GM23338 (cell line): ENCODE results near the gene NCDN. TPM values are rescaled to one million over a fixed set of nuclear protein-coding genes. Genes with fewer than 3 reads are reported as not detected.

Source experiments
- ATAC-seq: fragments of 200-7000 bp; cut with Tn5 transposase; 3 replicates; pipeline ENCODE4 v1.9.1; 2020
- DNase-seq: peaks from one replicate; pipeline ENCODE4 v3.0.0-alpha.2; 2015; ENCODE audit warnings: low spot score
- H2AFZ ChIP-seq: fragments of 200-600 bp; sonication (generic); 2 replicates; pipeline ENCODE4 v1.8.0; 2016; ENCODE audit warnings: antibody characterized with exemption, mild to moderate bottlenecking, moderate library complexity
- H3F3A ChIP-seq: fragments of 200-600 bp; sonication (generic); replicated peaks from 2 replicates; pipeline ENCODE4 v1.8.0; 2017; ENCODE audit warnings: antibody characterized with exemption, mixed run types, low read depth
- H3K27ac ChIP-seq: fragments of 200-600 bp; sonication (generic); 2 replicates; pipeline ENCODE4 v1.6.1; 2016; ENCODE audit warnings: low read depth
- H3K27me3 ChIP-seq: fragments of 200-600 bp; sonication (generic); 2 replicates; pipeline ENCODE4 v1.8.0; 2016; ENCODE audit warnings: mild to moderate bottlenecking, mixed run types, moderate library complexity; ENCODE audit not compliant: insufficient read depth
- H3K36me3 ChIP-seq: fragments of 200-600 bp; sonication (generic); 2 replicates; pipeline ENCODE4 v1.8.0; 2016; ENCODE audit warnings: mild to moderate bottlenecking; ENCODE audit not compliant: insufficient read depth
- H3K4me1 ChIP-seq: fragments of 200-600 bp; sonication (generic); 2 replicates; pipeline ENCODE4 v1.8.0; 2016; ENCODE audit warnings: mild to moderate bottlenecking, moderate library complexity; ENCODE audit not compliant: insufficient read depth
- H3K4me2 ChIP-seq: fragments of 200-600 bp; sonication (generic); 2 replicates; pipeline ENCODE4 v1.7.1; 2017; ENCODE audit warnings: mixed run types
- H3K4me3 ChIP-seq: fragments of 200-600 bp; sonication (generic); 2 replicates; pipeline ENCODE4 v1.6.1; 2016; ENCODE audit warnings: mixed run types
- H3K79me2 ChIP-seq: fragments of 200-600 bp; sonication (generic); replicated peaks from 2 replicates; pipeline ENCODE4 v1.8.0; 2017; ENCODE audit warnings: mild to moderate bottlenecking; ENCODE audit not compliant: insufficient read depth
- H3K9me2 ChIP-seq: fragments of 200-600 bp; sonication (generic); 2 replicates; pipeline ENCODE4 v1.8.0; 2017; ENCODE audit not compliant: insufficient read depth
- H4K20me1 ChIP-seq: fragments of 200-600 bp; sonication (generic); replicated peaks from 2 replicates; pipeline ENCODE4 v1.8.0; 2017; ENCODE audit warnings: mild to moderate bottlenecking; ENCODE audit not compliant: insufficient read depth
- H3K27ac Mint-ChIP-seq: 2 replicates; pipeline ENCODE4 v1.8.0; 2020; ENCODE audit warnings: inconsistent platforms, mild to moderate bottlenecking, moderate library complexity, mixed read lengths
- H3K27me3 Mint-ChIP-seq: 3 replicates; pipeline ENCODE4 v1.8.0; 2022; ENCODE audit warnings: low read depth, mild to moderate bottlenecking, moderate library complexity, mixed read lengths, inconsistent platforms; ENCODE audit not compliant: insufficient read depth, poor library complexity
- H3K36me3 Mint-ChIP-seq: 3 replicates; pipeline ENCODE4 v1.8.0; 2021; ENCODE audit warnings: low read depth, mild to moderate bottlenecking, inconsistent platforms, moderate library complexity, mixed read lengths
- H3K4me1 Mint-ChIP-seq: 3 replicates; pipeline ENCODE4 v1.8.0; 2020; ENCODE audit warnings: mild to moderate bottlenecking, inconsistent platforms, mixed read lengths
- H3K4me3 Mint-ChIP-seq: 3 replicates; pipeline ENCODE4 v1.8.0; 2021; ENCODE audit warnings: moderate library complexity, mild to moderate bottlenecking, inconsistent platforms, mixed read lengths
- H3K9me3 Mint-ChIP-seq: 3 replicates; pipeline ENCODE4 v1.8.0; 2020; ENCODE audit warnings: moderate library complexity, mild to moderate bottlenecking, inconsistent platforms, mixed read lengths
- EZH2 ChIP-seq: fragments of 200-600 bp; sonication (generic); IDR thresholded peaks from one replicate; pipeline ENCODE4 v1.8.0; 2017; ENCODE audit warnings: antibody characterized with exemption, mild to moderate bottlenecking, low read depth; ENCODE audit not compliant: unreplicated experiment
- EZH2phosphoT487 ChIP-seq: fragments of 200-600 bp; sonication (generic); IDR thresholded peaks from one replicate; pipeline ENCODE4 v1.8.1; 2018; ENCODE audit warnings: antibody characterized with exemption; ENCODE audit not compliant: unreplicated experiment
- NANOG ChIP-seq: IDR thresholded peaks from 2 replicates; pipeline ENCODE4 v1.6.1; 2016; ENCODE audit warnings: antibody characterized with exemption, borderline replicate concordance
- POLR2AphosphoS5 ChIP-seq: IDR thresholded peaks from 2 replicates; pipeline ENCODE4 v1.6.1; 2016; ENCODE audit warnings: antibody characterized with exemption, low read depth
- STAT1 ChIP-seq: IDR thresholded peaks from one replicate; pipeline ENCODE4 v1.6.1; 2016; ENCODE audit warnings: antibody characterized with exemption; ENCODE audit not compliant: unreplicated experiment
- ZNF114 ChIP-seq: fragments of 250-450 bp; sonication (Bioruptor Pico); IDR thresholded peaks from 2 replicates; pipeline ENCODE4 v1.5.0; 2020; ENCODE audit warnings: mild to moderate bottlenecking, moderate library complexity
- ZNF331 ChIP-seq: fragments of 250-450 bp; sonication (Bioruptor Pico); IDR thresholded peaks from 2 replicates; pipeline ENCODE4 v1.5.0; 2020; ENCODE audit warnings: low read depth, mild to moderate bottlenecking, moderate library complexity
- polyA plus RNA-seq: library from polyadenylated mRNA; unstranded; fragments of >200 nt; fragmentation: Nextera tagmentation; extraction: Ambion mirVana; gene quantifications from 2 replicates; pipeline ENCODE4 v1.2.1, GENCODE V29; 2016
- total RNA-seq: library from RNA; depleted of rRNA; stranded (reverse); fragments of >200 nt; shearing (Covaris generic); gene quantifications from 2 replicates; pipeline ENCODE4 v1.2.3, GENCODE V29; 2014
- TF ChIP-seq, protein P1 (sequence below): IDR thresholded peaks from one replicate; pipeline ENCODE4 v1.6.1; 2018; ENCODE audit warnings: antibody characterized with exemption; ENCODE audit not compliant: unreplicated experiment
- TF ChIP-seq, protein P2 (sequence below), 2 experiments: fragments of 200-600 bp in 1 of 2; sonication (generic) in 1 of 2; conservative IDR thresholded peaks; 2 replicates each; pipeline versions ENCODE4 v1.5.1 to v1.6.1; 2016 to 2017; ENCODE audit warnings: antibody characterized with exemption in 2 of 2, low read depth in 2 of 2, mild to moderate bottlenecking in 2 of 2, moderate library complexity in 1 of 2
- TF ChIP-seq, protein P3 (sequence below): IDR thresholded peaks from 2 replicates; pipeline ENCODE4 v1.6.1; 2016; ENCODE audit warnings: antibody characterized with exemption
- TF ChIP-seq, protein P4 (sequence below): fragments of 250-450 bp; sonication (Bioruptor Pico); IDR thresholded peaks from 2 replicates; pipeline ENCODE4 v1.5.0; 2020; ENCODE audit warnings: mild to moderate bottlenecking, moderate library complexity

NCDN gene
- total and polyA plus RNA-seq, 2 experiments from 2014 or later: 13.2 to 44.2 TPM

DNA sequence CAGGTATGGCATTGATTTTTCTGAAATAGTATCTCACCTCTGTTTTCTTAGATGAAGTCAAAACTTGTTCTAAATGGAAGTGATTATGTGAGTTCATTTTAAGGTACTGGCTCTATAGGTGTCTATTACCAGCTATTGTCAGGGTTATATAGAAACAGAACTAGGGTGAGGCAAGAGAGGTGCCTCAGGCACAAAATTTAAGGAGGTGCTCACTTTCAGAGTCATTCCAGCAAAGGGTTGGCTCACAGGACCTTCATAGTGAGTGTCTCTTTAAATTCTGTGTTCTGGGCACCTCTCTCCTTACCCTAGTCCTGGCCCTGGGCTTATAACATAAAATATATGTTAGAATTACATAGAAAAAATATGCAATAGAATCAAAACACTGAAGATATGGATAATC lies 49.7 kb upstream of the NCDN start (continued):
- TF ChIP-seq, protein P1, sequence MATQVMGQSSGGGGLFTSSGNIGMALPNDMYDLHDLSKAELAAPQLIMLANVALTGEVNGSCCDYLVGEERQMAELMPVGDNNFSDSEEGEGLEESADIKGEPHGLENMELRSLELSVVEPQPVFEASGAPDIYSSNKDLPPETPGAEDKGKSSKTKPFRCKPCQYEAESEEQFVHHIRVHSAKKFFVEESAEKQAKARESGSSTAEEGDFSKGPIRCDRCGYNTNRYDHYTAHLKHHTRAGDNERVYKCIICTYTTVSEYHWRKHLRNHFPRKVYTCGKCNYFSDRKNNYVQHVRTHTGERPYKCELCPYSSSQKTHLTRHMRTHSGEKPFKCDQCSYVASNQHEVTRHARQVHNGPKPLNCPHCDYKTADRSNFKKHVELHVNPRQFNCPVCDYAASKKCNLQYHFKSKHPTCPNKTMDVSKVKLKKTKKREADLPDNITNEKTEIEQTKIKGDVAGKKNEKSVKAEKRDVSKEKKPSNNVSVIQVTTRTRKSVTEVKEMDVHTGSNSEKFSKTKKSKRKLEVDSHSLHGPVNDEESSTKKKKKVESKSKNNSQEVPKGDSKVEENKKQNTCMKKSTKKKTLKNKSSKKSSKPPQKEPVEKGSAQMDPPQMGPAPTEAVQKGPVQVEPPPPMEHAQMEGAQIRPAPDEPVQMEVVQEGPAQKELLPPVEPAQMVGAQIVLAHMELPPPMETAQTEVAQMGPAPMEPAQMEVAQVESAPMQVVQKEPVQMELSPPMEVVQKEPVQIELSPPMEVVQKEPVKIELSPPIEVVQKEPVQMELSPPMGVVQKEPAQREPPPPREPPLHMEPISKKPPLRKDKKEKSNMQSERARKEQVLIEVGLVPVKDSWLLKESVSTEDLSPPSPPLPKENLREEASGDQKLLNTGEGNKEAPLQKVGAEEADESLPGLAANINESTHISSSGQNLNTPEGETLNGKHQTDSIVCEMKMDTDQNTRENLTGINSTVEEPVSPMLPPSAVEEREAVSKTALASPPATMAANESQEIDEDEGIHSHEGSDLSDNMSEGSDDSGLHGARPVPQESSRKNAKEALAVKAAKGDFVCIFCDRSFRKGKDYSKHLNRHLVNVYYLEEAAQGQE: no peak
- no peak for TF ChIP-seq STAT1
- TF ChIP-seq, protein P2, sequence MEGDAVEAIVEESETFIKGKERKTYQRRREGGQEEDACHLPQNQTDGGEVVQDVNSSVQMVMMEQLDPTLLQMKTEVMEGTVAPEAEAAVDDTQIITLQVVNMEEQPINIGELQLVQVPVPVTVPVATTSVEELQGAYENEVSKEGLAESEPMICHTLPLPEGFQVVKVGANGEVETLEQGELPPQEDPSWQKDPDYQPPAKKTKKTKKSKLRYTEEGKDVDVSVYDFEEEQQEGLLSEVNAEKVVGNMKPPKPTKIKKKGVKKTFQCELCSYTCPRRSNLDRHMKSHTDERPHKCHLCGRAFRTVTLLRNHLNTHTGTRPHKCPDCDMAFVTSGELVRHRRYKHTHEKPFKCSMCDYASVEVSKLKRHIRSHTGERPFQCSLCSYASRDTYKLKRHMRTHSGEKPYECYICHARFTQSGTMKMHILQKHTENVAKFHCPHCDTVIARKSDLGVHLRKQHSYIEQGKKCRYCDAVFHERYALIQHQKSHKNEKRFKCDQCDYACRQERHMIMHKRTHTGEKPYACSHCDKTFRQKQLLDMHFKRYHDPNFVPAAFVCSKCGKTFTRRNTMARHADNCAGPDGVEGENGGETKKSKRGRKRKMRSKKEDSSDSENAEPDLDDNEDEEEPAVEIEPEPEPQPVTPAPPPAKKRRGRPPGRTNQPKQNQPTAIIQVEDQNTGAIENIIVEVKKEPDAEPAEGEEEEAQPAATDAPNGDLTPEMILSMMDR (conservative IDR thresholded peaks at IDR 0.05; ENCODE audit: low read depth in 2 of 2): no peak
- TF ChIP-seq, protein P3, sequence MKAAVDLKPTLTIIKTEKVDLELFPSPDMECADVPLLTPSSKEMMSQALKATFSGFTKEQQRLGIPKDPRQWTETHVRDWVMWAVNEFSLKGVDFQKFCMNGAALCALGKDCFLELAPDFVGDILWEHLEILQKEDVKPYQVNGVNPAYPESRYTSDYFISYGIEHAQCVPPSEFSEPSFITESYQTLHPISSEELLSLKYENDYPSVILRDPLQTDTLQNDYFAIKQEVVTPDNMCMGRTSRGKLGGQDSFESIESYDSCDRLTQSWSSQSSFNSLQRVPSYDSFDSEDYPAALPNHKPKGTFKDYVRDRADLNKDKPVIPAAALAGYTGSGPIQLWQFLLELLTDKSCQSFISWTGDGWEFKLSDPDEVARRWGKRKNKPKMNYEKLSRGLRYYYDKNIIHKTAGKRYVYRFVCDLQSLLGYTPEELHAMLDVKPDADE: no peak
- no peak for TF ChIP-seq ZNF331 (CRISPR knock-in tag)
- no peak for TF ChIP-seq EZH2

DNA sequence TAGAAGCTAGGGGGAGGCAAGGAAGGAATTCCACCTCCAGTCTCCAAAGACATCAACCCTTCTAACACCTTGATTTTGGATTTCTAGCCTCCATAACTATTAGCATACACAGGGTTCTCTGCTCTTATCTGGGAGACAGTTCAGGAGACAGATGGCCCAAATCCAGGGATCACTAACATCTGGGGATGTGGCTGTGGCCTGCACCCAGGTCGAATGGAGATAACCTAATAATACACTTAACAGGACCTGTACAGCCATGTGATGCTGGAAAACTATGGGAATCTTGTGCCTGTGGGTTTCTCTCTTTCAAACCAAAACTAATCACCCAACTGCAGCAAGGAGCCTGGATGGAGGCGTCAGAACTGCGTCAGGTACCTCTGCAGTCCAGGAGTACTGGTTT lies 48.0 kb upstream of the NCDN start:
- H3K36me3 Mint-ChIP-seq: peaks cover 23% of the 10 kb centered on the region
- H3K9me3 Mint-ChIP-seq: no peaks in the 10 kb centered on the region
- peaks cover 62% of the 10 kb centered on the region for H3K79me2 ChIP-seq
- peaks cover 7% of the 10 kb centered on the region; the same call in 1 of the 2 replicates for H3K36me3 ChIP-seq
- H2AFZ ChIP-seq: no peak overlapping the region
- no peaks in the 10 kb centered on the region for H3K9me2 ChIP-seq
- H3K27me3 Mint-ChIP-seq: no peaks in the 10 kb centered on the region
- H3F3A ChIP-seq: no peaks in the 10 kb centered on the region
- H3K27ac ChIP-seq: peak overlapping the region; percentile 21; the same call in 1 of the 2 replicates
- no peak overlapping the region for H3K4me3 ChIP-seq
- H3K4me1 ChIP-seq: 0 out of 2 replicates have a peak, but pooled peaks cover 7% of the 10 kb centered on the region
- H3K4me3 Mint-ChIP-seq: no peak overlapping the region
- no peaks in the 10 kb centered on the region for H3K27me3 ChIP-seq
- no peak overlapping the region for H3K27ac Mint-ChIP-seq
- H4K20me1 ChIP-seq: peaks cover 29% of the 10 kb centered on the region
- TF ChIP-seq, protein P4, sequence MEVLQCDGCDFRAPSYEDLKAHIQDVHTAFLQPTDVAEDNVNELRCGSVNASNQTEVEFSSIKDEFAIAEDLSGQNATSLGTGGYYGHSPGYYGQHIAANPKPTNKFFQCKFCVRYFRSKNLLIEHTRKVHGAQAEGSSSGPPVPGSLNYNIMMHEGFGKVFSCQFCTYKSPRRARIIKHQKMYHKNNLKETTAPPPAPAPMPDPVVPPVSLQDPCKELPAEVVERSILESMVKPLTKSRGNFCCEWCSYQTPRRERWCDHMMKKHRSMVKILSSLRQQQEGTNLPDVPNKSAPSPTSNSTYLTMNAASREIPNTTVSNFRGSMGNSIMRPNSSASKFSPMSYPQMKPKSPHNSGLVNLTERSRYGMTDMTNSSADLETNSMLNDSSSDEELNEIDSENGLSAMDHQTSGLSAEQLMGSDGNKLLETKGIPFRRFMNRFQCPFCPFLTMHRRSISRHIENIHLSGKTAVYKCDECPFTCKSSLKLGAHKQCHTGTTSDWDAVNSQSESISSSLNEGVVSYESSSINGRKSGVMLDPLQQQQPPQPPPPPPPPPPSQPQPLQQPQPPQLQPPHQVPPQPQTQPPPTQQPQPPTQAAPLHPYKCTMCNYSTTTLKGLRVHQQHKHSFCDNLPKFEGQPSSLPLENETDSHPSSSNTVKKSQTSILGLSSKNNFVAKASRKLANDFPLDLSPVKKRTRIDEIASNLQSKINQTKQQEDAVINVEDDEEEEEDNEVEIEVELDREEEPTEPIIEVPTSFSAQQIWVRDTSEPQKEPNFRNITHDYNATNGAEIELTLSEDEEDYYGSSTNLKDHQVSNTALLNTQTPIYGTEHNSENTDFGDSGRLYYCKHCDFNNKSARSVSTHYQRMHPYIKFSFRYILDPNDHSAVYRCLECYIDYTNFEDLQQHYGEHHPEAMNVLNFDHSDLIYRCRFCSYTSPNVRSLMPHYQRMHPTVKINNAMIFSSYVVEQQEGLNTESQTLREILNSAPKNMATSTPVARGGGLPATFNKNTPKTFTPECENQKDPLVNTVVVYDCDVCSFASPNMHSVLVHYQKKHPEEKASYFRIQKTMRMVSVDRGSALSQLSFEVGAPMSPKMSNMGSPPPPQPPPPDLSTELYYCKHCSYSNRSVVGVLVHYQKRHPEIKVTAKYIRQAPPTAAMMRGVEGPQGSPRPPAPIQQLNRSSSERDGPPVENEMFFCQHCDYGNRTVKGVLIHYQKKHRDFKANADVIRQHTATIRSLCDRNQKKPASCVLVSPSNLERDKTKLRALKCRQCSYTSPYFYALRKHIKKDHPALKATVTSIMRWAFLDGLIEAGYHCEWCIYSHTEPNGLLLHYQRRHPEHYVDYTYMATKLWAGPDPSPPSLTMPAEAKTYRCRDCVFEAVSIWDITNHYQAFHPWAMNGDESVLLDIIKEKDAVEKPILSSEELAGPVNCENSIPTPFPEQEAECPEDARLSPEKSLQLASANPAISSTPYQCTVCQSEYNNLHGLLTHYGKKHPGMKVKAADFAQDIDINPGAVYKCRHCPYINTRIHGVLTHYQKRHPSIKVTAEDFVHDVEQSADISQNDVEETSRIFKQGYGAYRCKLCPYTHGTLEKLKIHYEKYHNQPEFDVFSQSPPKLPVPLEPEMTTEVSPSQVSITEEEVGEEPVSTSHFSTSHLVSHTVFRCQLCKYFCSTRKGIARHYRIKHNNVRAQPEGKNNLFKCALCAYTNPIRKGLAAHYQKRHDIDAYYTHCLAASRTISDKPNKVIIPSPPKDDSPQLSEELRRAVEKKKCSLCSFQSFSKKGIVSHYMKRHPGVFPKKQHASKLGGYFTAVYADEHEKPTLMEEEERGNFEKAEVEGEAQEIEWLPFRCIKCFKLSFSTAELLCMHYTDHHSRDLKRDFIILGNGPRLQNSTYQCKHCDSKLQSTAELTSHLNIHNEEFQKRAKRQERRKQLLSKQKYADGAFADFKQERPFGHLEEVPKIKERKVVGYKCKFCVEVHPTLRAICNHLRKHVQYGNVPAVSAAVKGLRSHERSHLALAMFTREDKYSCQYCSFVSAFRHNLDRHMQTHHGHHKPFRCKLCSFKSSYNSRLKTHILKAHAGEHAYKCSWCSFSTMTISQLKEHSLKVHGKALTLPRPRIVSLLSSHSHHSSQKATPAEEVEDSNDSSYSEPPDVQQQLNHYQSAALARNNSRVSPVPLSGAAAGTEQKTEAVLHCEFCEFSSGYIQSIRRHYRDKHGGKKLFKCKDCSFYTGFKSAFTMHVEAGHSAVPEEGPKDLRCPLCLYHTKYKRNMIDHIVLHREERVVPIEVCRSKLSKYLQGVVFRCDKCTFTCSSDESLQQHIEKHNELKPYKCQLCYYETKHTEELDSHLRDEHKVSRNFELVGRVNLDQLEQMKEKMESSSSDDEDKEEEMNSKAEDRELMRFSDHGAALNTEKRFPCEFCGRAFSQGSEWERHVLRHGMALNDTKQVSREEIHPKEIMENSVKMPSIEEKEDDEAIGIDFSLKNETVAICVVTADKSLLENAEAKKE (CRISPR knock-in tag): no peak
- TF ChIP-seq ZNF331 (CRISPR knock-in tag): no peak
- TF ChIP-seq POLR2AphosphoS5: no peak
- no peak for TF ChIP-seq NANOG
- no peak for TF ChIP-seq EZH2phosphoT487
- no peak for TF ChIP-seq STAT1
- TF ChIP-seq ZNF114 (CRISPR knock-in tag): no peak
- DNase-seq (no peak), ATAC-seq (no peak)
- H3K4me1 Mint-ChIP-seq: peaks cover 11% of the 10 kb centered on the region
- no peak overlapping the region for H3K4me2 ChIP-seq
